Measurements from ENCODE around the gene RASSF1.
A peak's percentile ranks its signal among the peaks of the same experiment; 100 is the strongest.

DNA sequence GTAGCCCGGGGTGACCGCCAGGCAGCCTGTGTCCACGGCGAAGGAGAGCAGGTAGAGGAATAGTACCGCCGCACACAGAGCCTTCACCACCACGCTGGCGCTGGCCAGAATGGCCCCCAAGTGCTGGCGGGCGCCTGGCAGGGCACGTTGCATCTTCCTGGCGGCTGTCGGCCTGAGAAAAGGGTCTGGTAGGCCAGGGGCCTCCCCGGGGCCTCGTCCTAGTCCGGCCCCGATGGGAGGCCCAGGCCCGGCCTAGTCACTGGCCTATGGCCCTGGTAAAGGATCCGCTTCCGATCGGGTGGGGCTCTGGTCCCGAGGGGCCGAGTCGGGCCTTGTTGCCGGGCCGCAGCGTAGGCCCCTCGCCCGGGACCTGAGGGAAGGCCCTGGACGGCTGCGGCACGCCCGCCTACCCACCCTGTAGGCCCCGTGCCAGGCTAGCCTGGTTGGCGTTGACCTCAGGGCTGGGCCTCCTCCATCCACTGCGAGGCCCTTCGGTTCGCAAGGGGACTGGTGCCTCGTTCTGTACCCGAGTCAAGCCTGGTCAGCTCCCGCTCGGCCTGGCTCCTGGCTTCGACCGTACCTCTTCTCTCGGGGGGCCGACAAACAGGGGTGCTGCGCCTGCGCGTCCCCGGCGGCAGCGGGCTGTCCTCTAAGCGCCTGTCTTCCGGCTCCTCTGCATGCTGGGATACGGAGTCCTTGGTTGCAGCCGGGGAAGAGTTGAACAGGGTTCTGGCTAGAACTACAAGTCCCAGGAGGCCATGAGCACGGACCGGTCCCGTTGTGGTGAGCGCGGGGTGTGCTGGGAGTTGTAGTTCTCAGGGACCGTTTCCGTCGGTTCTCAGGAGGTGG is 18.5 kb upstream of the RASSF1 start, which contains the start of gene TMEM115:
- TF ChIP-seq, protein P1, sequence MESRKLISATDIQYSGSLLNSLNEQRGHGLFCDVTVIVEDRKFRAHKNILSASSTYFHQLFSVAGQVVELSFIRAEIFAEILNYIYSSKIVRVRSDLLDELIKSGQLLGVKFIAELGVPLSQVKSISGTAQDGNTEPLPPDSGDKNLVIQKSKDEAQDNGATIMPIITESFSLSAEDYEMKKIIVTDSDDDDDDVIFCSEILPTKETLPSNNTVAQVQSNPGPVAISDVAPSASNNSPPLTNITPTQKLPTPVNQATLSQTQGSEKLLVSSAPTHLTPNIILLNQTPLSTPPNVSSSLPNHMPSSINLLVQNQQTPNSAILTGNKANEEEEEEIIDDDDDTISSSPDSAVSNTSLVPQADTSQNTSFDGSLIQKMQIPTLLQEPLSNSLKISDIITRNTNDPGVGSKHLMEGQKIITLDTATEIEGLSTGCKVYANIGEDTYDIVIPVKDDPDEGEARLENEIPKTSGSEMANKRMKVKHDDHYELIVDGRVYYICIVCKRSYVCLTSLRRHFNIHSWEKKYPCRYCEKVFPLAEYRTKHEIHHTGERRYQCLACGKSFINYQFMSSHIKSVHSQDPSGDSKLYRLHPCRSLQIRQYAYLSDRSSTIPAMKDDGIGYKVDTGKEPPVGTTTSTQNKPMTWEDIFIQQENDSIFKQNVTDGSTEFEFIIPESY (IDR thresholded peaks at IDR 0.05; ENCODE audit: extremely low read depth, insufficient replicate concordance, low read length) = peak; percentile 42
- TF ChIP-seq, protein P2, sequence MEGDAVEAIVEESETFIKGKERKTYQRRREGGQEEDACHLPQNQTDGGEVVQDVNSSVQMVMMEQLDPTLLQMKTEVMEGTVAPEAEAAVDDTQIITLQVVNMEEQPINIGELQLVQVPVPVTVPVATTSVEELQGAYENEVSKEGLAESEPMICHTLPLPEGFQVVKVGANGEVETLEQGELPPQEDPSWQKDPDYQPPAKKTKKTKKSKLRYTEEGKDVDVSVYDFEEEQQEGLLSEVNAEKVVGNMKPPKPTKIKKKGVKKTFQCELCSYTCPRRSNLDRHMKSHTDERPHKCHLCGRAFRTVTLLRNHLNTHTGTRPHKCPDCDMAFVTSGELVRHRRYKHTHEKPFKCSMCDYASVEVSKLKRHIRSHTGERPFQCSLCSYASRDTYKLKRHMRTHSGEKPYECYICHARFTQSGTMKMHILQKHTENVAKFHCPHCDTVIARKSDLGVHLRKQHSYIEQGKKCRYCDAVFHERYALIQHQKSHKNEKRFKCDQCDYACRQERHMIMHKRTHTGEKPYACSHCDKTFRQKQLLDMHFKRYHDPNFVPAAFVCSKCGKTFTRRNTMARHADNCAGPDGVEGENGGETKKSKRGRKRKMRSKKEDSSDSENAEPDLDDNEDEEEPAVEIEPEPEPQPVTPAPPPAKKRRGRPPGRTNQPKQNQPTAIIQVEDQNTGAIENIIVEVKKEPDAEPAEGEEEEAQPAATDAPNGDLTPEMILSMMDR (IDR thresholded peaks at IDR 0.05 in 2 of 3, conservative IDR thresholded peaks at IDR 0.05 in 1 of 3; ENCODE audit: borderline replicate concordance in 1 of 3, insufficient read depth in 1 of 3, low read depth in 2 of 3, low read length in 2 of 3) = no peak
- no peak for TF ChIP-seq EZH2 (IDR thresholded peaks at IDR 0.05)
- peak; percentile 34 for TF ChIP-seq TCF7L2 (IDR thresholded peaks at IDR 0.05; ENCODE audit: borderline replicate concordance, extremely low read depth, insufficient read depth, insufficient read length)
- TF ChIP-seq JUND (IDR thresholded peaks at IDR 0.05) = no peak
- TF ChIP-seq SRF (IDR thresholded peaks at IDR 0.05; ENCODE audit: low read depth) = no peak
- TF ChIP-seq, protein P3, sequence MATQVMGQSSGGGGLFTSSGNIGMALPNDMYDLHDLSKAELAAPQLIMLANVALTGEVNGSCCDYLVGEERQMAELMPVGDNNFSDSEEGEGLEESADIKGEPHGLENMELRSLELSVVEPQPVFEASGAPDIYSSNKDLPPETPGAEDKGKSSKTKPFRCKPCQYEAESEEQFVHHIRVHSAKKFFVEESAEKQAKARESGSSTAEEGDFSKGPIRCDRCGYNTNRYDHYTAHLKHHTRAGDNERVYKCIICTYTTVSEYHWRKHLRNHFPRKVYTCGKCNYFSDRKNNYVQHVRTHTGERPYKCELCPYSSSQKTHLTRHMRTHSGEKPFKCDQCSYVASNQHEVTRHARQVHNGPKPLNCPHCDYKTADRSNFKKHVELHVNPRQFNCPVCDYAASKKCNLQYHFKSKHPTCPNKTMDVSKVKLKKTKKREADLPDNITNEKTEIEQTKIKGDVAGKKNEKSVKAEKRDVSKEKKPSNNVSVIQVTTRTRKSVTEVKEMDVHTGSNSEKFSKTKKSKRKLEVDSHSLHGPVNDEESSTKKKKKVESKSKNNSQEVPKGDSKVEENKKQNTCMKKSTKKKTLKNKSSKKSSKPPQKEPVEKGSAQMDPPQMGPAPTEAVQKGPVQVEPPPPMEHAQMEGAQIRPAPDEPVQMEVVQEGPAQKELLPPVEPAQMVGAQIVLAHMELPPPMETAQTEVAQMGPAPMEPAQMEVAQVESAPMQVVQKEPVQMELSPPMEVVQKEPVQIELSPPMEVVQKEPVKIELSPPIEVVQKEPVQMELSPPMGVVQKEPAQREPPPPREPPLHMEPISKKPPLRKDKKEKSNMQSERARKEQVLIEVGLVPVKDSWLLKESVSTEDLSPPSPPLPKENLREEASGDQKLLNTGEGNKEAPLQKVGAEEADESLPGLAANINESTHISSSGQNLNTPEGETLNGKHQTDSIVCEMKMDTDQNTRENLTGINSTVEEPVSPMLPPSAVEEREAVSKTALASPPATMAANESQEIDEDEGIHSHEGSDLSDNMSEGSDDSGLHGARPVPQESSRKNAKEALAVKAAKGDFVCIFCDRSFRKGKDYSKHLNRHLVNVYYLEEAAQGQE (IDR thresholded peaks at IDR 0.05; ENCODE audit: low read depth) = no peak
